HepG2 (cell line): ENCODE data around the gene AMBRA1. TPM values are rescaled to one million over a fixed set of nuclear protein-coding genes. Genes with fewer than 3 reads are reported as not detected.

Source experiments
- ARNT ChIP-seq: fragments of 450-650 bp; IDR thresholded peaks from 2 replicates; pipeline ENCODE4 v1.6.1; 2017
- ATM ChIP-seq: fragments of 450-650 bp; IDR thresholded peaks from 2 replicates; pipeline ENCODE4 v1.7.1; 2017; ENCODE audit warnings: mild to moderate bottlenecking, borderline replicate concordance
- KDM1A ChIP-seq: IDR thresholded peaks from 2 replicates; pipeline ENCODE4 v1.6.1; 2016; ENCODE audit warnings: missing compliant biosample characterization
- KDM5B ChIP-seq: sonication (generic); formaldehyde crosslinking; IDR thresholded peaks from 2 replicates; pipeline ENCODE4 v1.4.0; 2020; ENCODE audit warnings: missing genetic modification reagents, mild to moderate bottlenecking, borderline replicate concordance
- NBN ChIP-seq: fragments of 450-650 bp; conservative IDR thresholded peaks from 2 replicates; pipeline ENCODE4 v1.6.1; 2017
- RBM22 ChIP-seq: fragments of 200-400 bp; formaldehyde crosslinking; optimal IDR thresholded peaks from 2 replicates; pipeline ENCODE3; 2017; ENCODE audit warnings: mild to moderate bottlenecking, low read length, moderate library complexity
- SSRP1 ChIP-seq: IDR thresholded peaks from 2 replicates; pipeline ENCODE4 v1.6.1; 2016; ENCODE audit warnings: control low read depth
- ZNF205 ChIP-seq: IDR thresholded peaks from 2 replicates; pipeline ENCODE4 v1.6.1; 2018; ENCODE audit warnings: missing biosample characterization, missing genetic modification reagents
- ZNF441 ChIP-seq: sonication (generic); formaldehyde crosslinking; IDR thresholded peaks from 2 replicates; pipeline ENCODE4 v1.7.0; 2021; ENCODE audit warnings: missing genetic modification reagents, borderline replicate concordance
- ZNF530 ChIP-seq: sonication (generic); formaldehyde crosslinking; IDR thresholded peaks from 2 replicates; pipeline ENCODE4 v1.5.0; 2020; ENCODE audit warnings: low read depth, mild to moderate bottlenecking, missing genetic modification reagents
- ZNF605 ChIP-seq: sonication (generic); formaldehyde crosslinking; IDR thresholded peaks from 2 replicates; pipeline ENCODE4 v1.8.0; 2022; ENCODE audit warnings: mild to moderate bottlenecking, missing genetic modification reagents
- ZNF678 ChIP-seq: sonication (generic); formaldehyde crosslinking; IDR thresholded peaks from 2 replicates; pipeline ENCODE4 v1.4.0; 2020; ENCODE audit warnings: mild to moderate bottlenecking, missing genetic modification reagents
- ZNF782 ChIP-seq: sonication (generic); formaldehyde crosslinking; IDR thresholded peaks from 2 replicates; pipeline ENCODE4 v1.4.0; 2020; ENCODE audit warnings: missing genetic modification reagents, mild to moderate bottlenecking, borderline replicate concordance
- polyA plus RNA-seq, 8 experiments: library from polyadenylated mRNA; depleted of rRNA in 3 of 8; stranded (reverse) in 7 of 8; unstranded in 1 of 8; fragments of >200 nt; fragmentation: Illumina TruSeq in 4 of 8; extraction: Trizol in 4 of 8; gene quantifications; 2 replicates each; pipeline versions ENCODE4 v1.2.1 to v1.2.3, GENCODE V29; 2011 to 2016; ENCODE audit warnings: low read depth in 4 of 8, missing spikeins in 1 of 8, mixed read lengths in 1 of 8; ENCODE audit not compliant: insufficient read depth in 1 of 8
- total RNA-seq, 5 experiments: library from RNA; depleted of rRNA; stranded (reverse); fragments of >200 nt; fragmentation: Illumina TruSeq; extraction: Trizol; gene quantifications; 2 replicates each; pipeline ENCODE4 v1.2.3, GENCODE V29; 2016; ENCODE audit warnings: low read depth in 1 of 5
- TF ChIP-seq, protein P1 (sequence below): sonication (generic); formaldehyde crosslinking; IDR thresholded peaks from 2 replicates; pipeline ENCODE4 v1.5.1; 2020; ENCODE audit warnings: mild to moderate bottlenecking, missing genetic modification reagents, moderate library complexity
- TF ChIP-seq, protein P2 (sequence below): sonication (generic); formaldehyde crosslinking; IDR thresholded peaks from 2 replicates; pipeline ENCODE4 v1.4.0; 2020; ENCODE audit warnings: low read depth, missing genetic modification reagents
- TF ChIP-seq, protein P3 (sequence below): sonication (generic); IDR thresholded peaks from 2 replicates; pipeline ENCODE4 v1.6.1; 2016; ENCODE audit warnings: low read depth, borderline replicate concordance
- TF ChIP-seq, protein P4 (sequence below): IDR thresholded peaks from 2 replicates; pipeline ENCODE4 v1.4.0; 2020; ENCODE audit warnings: mild to moderate bottlenecking, missing genetic modification reagents
- TF ChIP-seq, protein P5 (sequence below): sonication (generic); formaldehyde crosslinking; IDR thresholded peaks from 2 replicates; pipeline ENCODE4 v1.9.0; 2021; ENCODE audit warnings: missing genetic modification reagents, borderline replicate concordance

AMBRA1 gene
- total and polyA plus RNA-seq, 2 of the 13 experiments (the other 11 are each of a cell fraction or from before 2014, with no cell fraction given): 15.7 to 26.0 TPM

DNA sequence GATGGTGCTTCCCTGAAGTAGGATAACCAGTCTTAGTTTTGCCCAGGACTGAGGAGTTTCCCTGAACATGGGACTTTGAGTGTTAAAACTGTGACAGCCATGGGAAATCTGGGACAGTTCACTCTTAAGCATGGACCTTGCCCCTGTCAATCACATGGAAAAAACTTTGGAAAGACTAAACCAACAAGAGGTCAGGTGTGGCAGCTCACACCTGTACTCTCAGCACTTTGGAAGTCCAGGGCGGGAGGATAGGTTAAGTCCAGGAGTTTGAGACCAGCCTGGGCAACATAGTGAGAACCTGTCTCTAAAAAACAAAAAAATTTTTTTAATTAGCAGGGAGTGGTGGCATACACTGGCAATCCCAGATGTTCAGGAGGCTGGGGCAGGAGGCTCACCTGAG, 3.3 kb upstream of the AMBRA1 start (continued):
- TF ChIP-seq, protein P1, sequence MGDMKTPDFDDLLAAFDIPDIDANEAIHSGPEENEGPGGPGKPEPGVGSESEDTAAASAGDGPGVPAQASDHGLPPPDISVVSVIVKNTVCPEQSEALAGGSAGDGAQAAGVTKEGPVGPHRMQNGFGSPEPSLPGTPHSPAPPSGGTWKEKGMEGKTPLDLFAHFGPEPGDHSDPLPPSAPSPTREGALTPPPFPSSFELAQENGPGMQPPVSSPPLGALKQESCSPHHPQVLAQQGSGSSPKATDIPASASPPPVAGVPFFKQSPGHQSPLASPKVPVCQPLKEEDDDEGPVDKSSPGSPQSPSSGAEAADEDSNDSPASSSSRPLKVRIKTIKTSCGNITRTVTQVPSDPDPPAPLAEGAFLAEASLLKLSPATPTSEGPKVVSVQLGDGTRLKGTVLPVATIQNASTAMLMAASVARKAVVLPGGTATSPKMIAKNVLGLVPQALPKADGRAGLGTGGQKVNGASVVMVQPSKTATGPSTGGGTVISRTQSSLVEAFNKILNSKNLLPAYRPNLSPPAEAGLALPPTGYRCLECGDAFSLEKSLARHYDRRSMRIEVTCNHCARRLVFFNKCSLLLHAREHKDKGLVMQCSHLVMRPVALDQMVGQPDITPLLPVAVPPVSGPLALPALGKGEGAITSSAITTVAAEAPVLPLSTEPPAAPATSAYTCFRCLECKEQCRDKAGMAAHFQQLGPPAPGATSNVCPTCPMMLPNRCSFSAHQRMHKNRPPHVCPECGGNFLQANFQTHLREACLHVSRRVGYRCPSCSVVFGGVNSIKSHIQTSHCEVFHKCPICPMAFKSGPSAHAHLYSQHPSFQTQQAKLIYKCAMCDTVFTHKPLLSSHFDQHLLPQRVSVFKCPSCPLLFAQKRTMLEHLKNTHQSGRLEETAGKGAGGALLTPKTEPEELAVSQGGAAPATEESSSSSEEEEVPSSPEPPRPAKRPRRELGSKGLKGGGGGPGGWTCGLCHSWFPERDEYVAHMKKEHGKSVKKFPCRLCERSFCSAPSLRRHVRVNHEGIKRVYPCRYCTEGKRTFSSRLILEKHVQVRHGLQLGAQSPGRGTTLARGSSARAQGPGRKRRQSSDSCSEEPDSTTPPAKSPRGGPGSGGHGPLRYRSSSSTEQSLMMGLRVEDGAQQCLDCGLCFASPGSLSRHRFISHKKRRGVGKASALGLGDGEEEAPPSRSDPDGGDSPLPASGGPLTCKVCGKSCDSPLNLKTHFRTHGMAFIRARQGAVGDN (CRISPR knock-in tag): no peak
- TF ChIP-seq ZNF205: no peak
- no peak for TF ChIP-seq NBN
- TF ChIP-seq, protein P2, sequence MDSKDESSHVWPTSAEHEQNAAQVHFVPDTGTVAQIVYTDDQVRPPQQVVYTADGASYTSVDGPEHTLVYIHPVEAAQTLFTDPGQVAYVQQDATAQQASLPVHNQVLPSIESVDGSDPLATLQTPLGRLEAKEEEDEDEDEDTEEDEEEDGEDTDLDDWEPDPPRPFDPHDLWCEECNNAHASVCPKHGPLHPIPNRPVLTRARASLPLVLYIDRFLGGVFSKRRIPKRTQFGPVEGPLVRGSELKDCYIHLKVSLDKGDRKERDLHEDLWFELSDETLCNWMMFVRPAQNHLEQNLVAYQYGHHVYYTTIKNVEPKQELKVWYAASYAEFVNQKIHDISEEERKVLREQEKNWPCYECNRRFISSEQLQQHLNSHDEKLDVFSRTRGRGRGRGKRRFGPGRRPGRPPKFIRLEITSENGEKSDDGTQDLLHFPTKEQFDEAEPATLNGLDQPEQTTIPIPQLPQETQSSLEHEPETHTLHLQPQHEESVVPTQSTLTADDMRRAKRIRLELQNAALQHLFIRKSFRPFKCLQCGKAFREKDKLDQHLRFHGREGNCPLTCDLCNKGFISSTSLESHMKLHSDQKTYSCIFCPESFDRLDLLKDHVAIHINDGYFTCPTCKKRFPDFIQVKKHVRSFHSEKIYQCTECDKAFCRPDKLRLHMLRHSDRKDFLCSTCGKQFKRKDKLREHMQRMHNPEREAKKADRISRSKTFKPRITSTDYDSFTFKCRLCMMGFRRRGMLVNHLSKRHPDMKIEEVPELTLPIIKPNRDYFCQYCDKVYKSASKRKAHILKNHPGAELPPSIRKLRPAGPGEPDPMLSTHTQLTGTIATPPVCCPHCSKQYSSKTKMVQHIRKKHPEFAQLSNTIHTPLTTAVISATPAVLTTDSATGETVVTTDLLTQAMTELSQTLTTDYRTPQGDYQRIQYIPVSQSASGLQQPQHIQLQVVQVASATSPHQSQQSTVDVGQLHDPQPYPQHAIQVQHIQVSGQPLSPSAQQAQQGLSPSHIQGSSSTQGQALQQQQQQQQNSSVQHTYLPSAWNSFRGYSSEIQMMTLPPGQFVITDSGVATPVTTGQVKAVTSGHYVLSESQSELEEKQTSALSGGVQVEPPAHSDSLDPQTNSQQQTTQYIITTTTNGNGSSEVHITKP (CRISPR knock-in tag): peak; percentile 72; the same call in 1 of the 2 replicates
- TF ChIP-seq, protein P3, sequence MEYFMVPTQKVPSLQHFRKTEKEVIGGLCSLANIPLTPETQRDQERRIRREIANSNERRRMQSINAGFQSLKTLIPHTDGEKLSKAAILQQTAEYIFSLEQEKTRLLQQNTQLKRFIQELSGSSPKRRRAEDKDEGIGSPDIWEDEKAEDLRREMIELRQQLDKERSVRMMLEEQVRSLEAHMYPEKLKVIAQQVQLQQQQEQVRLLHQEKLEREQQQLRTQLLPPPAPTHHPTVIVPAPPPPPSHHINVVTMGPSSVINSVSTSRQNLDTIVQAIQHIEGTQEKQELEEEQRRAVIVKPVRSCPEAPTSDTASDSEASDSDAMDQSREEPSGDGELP: peak; percentile 53; the same call in 1 of the 2 replicates
- TF ChIP-seq, protein P4, sequence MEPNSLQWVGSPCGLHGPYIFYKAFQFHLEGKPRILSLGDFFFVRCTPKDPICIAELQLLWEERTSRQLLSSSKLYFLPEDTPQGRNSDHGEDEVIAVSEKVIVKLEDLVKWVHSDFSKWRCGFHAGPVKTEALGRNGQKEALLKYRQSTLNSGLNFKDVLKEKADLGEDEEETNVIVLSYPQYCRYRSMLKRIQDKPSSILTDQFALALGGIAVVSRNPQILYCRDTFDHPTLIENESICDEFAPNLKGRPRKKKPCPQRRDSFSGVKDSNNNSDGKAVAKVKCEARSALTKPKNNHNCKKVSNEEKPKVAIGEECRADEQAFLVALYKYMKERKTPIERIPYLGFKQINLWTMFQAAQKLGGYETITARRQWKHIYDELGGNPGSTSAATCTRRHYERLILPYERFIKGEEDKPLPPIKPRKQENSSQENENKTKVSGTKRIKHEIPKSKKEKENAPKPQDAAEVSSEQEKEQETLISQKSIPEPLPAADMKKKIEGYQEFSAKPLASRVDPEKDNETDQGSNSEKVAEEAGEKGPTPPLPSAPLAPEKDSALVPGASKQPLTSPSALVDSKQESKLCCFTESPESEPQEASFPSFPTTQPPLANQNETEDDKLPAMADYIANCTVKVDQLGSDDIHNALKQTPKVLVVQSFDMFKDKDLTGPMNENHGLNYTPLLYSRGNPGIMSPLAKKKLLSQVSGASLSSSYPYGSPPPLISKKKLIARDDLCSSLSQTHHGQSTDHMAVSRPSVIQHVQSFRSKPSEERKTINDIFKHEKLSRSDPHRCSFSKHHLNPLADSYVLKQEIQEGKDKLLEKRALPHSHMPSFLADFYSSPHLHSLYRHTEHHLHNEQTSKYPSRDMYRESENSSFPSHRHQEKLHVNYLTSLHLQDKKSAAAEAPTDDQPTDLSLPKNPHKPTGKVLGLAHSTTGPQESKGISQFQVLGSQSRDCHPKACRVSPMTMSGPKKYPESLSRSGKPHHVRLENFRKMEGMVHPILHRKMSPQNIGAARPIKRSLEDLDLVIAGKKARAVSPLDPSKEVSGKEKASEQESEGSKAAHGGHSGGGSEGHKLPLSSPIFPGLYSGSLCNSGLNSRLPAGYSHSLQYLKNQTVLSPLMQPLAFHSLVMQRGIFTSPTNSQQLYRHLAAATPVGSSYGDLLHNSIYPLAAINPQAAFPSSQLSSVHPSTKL (CRISPR knock-in tag): peak; percentile 78
- no peak for TF ChIP-seq ZNF530 (CRISPR knock-in tag)
- no peak for TF ChIP-seq ARNT
- TF ChIP-seq SSRP1 (CRISPR knock-in tag): no peak
- no peak for TF ChIP-seq RBM22
- TF ChIP-seq ZNF678: no peak
- TF ChIP-seq ZNF605 (CRISPR knock-in tag): no peak
- no peak for TF ChIP-seq ZNF782 (CRISPR knock-in tag)
- TF ChIP-seq ATM: no peak
- TF ChIP-seq, protein P5, sequence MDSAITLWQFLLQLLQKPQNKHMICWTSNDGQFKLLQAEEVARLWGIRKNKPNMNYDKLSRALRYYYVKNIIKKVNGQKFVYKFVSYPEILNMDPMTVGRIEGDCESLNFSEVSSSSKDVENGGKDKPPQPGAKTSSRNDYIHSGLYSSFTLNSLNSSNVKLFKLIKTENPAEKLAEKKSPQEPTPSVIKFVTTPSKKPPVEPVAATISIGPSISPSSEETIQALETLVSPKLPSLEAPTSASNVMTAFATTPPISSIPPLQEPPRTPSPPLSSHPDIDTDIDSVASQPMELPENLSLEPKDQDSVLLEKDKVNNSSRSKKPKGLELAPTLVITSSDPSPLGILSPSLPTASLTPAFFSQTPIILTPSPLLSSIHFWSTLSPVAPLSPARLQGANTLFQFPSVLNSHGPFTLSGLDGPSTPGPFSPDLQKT (CRISPR knock-in tag): no peak
- no peak for TF ChIP-seq ZNF441 (CRISPR knock-in tag)
- no peak for TF ChIP-seq KDM5B (CRISPR knock-in tag)
- peak; percentile 44; the same call in 1 of the 2 replicates for TF ChIP-seq KDM1A (CRISPR knock-in tag)
